ENCODE results near the gene PDIA4. TPM values are rescaled to one million over a fixed set of nuclear protein-coding genes. Genes with fewer than 3 reads are reported as not detected.

The PDIA4 gene
- total RNA-seq, 1 experiment from 2014 or later = 191 TPM

DNA sequence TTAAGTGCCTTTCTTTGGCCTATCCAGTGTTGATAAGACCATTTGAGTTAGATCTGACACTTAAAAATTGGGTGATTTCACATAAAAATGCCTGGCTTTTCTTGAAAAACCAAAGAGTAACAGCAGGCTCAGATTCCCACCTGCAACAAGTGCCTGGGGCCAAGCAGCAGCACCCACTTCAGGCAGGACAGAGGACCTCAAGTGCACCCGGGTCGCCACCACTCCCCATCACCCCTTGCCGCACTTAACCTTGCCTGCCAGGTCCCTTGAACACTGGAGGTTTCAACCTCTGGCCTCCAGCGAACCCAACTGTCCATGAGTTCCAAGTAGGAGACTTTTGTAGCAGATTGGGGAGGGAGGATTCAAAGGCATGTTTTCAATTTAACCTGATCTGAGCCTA is 30.8 kb downstream of the PDIA4 start:
- no peak for DNase-seq (ENCODE audit: unreplicated experiment)
- Mint-ChIP-seq H3K36me3 (ENCODE audit: insufficient read depth, unreplicated experiment) (peaks cover 11% of the 10 kb centered on the region), H3K9me3 (ENCODE audit: unreplicated experiment) (no peaks in the 10 kb centered on the region), H3K27ac (ENCODE audit: low read depth, unreplicated experiment) (no peak overlapping the region), H3K4me1 (ENCODE audit: insufficient read depth, unreplicated experiment) (no peaks in the 10 kb centered on the region), H3K27me3 (ENCODE audit: insufficient read depth, unreplicated experiment) (no peaks in the 10 kb centered on the region), H3K4me3 (ENCODE audit: unreplicated experiment) (no peak overlapping the region)
- TF ChIP-seq, protein P1, sequence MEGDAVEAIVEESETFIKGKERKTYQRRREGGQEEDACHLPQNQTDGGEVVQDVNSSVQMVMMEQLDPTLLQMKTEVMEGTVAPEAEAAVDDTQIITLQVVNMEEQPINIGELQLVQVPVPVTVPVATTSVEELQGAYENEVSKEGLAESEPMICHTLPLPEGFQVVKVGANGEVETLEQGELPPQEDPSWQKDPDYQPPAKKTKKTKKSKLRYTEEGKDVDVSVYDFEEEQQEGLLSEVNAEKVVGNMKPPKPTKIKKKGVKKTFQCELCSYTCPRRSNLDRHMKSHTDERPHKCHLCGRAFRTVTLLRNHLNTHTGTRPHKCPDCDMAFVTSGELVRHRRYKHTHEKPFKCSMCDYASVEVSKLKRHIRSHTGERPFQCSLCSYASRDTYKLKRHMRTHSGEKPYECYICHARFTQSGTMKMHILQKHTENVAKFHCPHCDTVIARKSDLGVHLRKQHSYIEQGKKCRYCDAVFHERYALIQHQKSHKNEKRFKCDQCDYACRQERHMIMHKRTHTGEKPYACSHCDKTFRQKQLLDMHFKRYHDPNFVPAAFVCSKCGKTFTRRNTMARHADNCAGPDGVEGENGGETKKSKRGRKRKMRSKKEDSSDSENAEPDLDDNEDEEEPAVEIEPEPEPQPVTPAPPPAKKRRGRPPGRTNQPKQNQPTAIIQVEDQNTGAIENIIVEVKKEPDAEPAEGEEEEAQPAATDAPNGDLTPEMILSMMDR (IDR thresholded peaks at IDR 0.05; ENCODE audit: unreplicated experiment) = no peak
- POLR2A ChIA-PET = no interaction called here
- no TSS peak for BruUV-seq (replicated peaks)
- intact Hi-C loops (cut with micrococcal nuclease) = no loop called here
- CTCF ChIA-PET = interaction anchor here (0.7 kb wide), 1 partner anchor 211 kb away, joined by 3 read pairs; no protein-coding TSS in a partner anchor

GRCh38 chr7:148994576-148994975 is 33.7 kb downstream of the PDIA4 start:
- ChIA-PET CTCF (no interaction called here), POLR2A (interaction anchor here (1.5 kb wide), 1 partner anchor 11 kb away, joined by 5 read pairs; no protein-coding TSS in a partner anchor)
- no peaks in the 10 kb centered on the region for H3K9me3 Mint-ChIP-seq (ENCODE audit: unreplicated experiment)
- DNase-seq (ENCODE audit: unreplicated experiment) = no peak
- intact Hi-C loops (cut with micrococcal nuclease) = no loop called here
- H3K4me1 Mint-ChIP-seq (ENCODE audit: insufficient read depth, unreplicated experiment) = no peaks in the 10 kb centered on the region
- no peak overlapping the region for H3K4me3 Mint-ChIP-seq (ENCODE audit: unreplicated experiment)
- peaks cover 4% of the 10 kb centered on the region for H3K36me3 Mint-ChIP-seq (ENCODE audit: insufficient read depth, unreplicated experiment)
- no peaks in the 10 kb centered on the region for H3K27me3 Mint-ChIP-seq (ENCODE audit: insufficient read depth, unreplicated experiment)
- no peak overlapping the region for H3K27ac Mint-ChIP-seq (ENCODE audit: low read depth, unreplicated experiment)
- TF ChIP-seq, protein P1 (IDR thresholded peaks at IDR 0.05; ENCODE audit: unreplicated experiment) = no peak
- no TSS peak for BruUV-seq (replicated peaks)

DNA sequence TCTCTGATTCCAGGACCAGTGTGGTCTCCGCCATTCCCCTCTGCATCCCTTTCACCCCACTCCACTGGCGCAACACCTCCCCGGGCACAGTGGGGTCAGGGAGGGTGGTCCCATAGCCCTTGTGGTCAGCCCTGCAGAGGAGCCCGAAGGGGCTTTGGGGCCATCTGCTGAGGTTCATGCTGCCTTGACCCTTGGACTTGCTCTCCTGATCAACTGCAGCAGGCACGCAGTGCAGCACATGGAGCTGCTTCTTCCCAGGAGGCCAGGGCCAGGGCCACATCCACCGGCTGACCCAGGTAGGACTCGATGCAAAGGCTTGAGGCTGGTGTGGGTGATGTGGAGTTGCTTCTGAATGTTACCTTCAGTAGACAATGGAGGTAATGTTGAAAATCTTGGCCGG is 35.1 kb downstream of the PDIA4 start:
- Mint-ChIP-seq H3K36me3 (ENCODE audit: insufficient read depth, unreplicated experiment) (peaks cover 4% of the 10 kb centered on the region), H3K27me3 (ENCODE audit: insufficient read depth, unreplicated experiment) (no peaks in the 10 kb centered on the region), H3K27ac (ENCODE audit: low read depth, unreplicated experiment) (no peak overlapping the region), H3K9me3 (ENCODE audit: unreplicated experiment) (no peaks in the 10 kb centered on the region), H3K4me1 (ENCODE audit: insufficient read depth, unreplicated experiment) (peaks cover 2% of the 10 kb centered on the region), H3K4me3 (ENCODE audit: unreplicated experiment) (no peak overlapping the region)
- TF ChIP-seq, protein P1 (IDR thresholded peaks at IDR 0.05; ENCODE audit: unreplicated experiment) = no peak
- no peak for DNase-seq (ENCODE audit: unreplicated experiment)
- intact Hi-C loops (cut with micrococcal nuclease) = no loop called here
- CTCF ChIA-PET = interaction anchor here (0.6 kb wide), 1 partner anchor 14 kb away, joined by 4 read pairs; no protein-coding TSS in a partner anchor
- no TSS peak for BruUV-seq (replicated peaks)
- POLR2A ChIA-PET = interaction anchor here (1.5 kb wide), 1 partner anchor 10 kb away, joined by 5 read pairs; no protein-coding TSS in a partner anchor

DNA sequence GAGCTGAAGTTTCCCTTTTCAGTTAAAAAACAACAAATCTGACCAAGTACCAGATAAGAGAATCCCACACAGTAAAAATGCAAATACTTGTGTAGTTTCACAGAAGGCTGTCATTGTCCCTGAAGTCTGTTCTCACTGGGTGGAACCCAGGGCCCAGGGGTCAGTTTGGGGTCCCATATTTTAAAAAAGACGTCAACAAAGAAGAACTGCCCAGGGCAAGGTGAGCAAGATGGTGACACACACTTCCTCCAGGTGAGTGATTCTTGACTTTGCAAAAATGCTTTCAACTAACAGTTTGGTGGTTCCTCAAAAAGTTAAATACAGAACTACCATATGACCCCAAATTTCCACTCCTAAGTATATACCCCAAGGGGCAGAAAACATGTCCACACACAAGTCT is 36.8 kb downstream of the PDIA4 start:
- DNase-seq (ENCODE audit: unreplicated experiment) = no peak
- POLR2A ChIA-PET = interaction anchor here (0.6 kb wide), 1 partner anchor 665 kb away, joined by 3 read pairs; no protein-coding TSS in a partner anchor
- Mint-ChIP-seq H3K4me1 (ENCODE audit: insufficient read depth, unreplicated experiment) (peaks cover 12% of the 10 kb centered on the region), H3K9me3 (ENCODE audit: unreplicated experiment) (no peaks in the 10 kb centered on the region), H3K27ac (ENCODE audit: low read depth, unreplicated experiment) (no peak overlapping the region), H3K27me3 (ENCODE audit: insufficient read depth, unreplicated experiment) (no peaks in the 10 kb centered on the region), H3K36me3 (ENCODE audit: insufficient read depth, unreplicated experiment) (peaks cover 4% of the 10 kb centered on the region), H3K4me3 (ENCODE audit: unreplicated experiment) (no peak overlapping the region)
- intact Hi-C loops (cut with micrococcal nuclease) = no loop called here
- CTCF ChIA-PET = interaction anchor here (0.6 to 0.8 kb wide), 2 partner anchors 15 to 390 kb away, joined by 3 read pairs; no protein-coding TSS in a partner anchor
- TF ChIP-seq, protein P1 (IDR thresholded peaks at IDR 0.05; ENCODE audit: unreplicated experiment) = no peak
- no TSS peak for BruUV-seq (replicated peaks)
